ENCODE data around the gene KRT85.

KRT85 gene

DNA sequence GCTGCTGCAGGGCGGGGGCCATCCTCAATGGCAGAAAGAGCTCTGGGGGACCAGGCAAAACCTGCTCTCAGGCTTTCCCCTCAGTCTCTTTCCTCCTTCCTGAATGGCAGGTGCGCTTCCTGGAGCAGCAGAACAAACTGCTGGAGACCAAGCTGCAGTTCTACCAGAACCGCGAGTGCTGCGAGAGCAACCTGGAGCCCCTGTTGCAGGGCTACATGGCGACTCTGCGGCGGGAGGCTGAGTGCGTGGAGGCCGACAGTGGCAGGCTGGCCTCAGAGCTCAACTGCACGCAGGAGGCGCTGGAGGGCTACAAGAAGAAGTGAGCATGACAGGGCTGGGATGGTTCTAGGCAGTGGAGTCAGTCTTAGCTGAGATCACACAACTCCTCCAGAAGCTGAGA lies 23.2 kb downstream of the KRT85 start:
- Histone ChIP-seq H3K9ac (ENCODE audit: low read depth, low read length, poor library complexity, severe bottlenecking) (no peak overlapping the region), H3K27me3 (ENCODE audit: insufficient read depth, low read length, poor library complexity, severe bottlenecking) (no peaks in the 10 kb centered on the region), H3K79me2 (ENCODE audit: insufficient read depth, low read length) (no peaks in the 10 kb centered on the region), H3K4me2 (ENCODE audit: low read depth, low read length, poor library complexity, severe bottlenecking) (no peak overlapping the region), H2AFZ (ENCODE audit: low read length) (no peak overlapping the region), H3F3A (ENCODE audit: low read depth) (no peaks in the 10 kb centered on the region), H3K36me3 (ENCODE audit: insufficient read depth, low read length) (no peaks in the 10 kb centered on the region), H3K4me3 (ENCODE audit: low read length, poor library complexity, severe bottlenecking) (no peak overlapping the region), H3K9me2 (replicated peaks; ENCODE audit: low read depth, low read length) (no peaks in the 10 kb centered on the region), H3K4me1 (ENCODE audit: insufficient read depth, low read length, poor library complexity, severe bottlenecking) (peaks cover 18% of the 10 kb centered on the region), H3K9me3 (ENCODE audit: insufficient read depth, low read depth, low read length) (no peaks in the 10 kb centered on the region), H4K20me1 (ENCODE audit: insufficient read depth, low read length, poor library complexity, severe bottlenecking) (no peaks in the 10 kb centered on the region)
- TF ChIP-seq, protein P1, sequence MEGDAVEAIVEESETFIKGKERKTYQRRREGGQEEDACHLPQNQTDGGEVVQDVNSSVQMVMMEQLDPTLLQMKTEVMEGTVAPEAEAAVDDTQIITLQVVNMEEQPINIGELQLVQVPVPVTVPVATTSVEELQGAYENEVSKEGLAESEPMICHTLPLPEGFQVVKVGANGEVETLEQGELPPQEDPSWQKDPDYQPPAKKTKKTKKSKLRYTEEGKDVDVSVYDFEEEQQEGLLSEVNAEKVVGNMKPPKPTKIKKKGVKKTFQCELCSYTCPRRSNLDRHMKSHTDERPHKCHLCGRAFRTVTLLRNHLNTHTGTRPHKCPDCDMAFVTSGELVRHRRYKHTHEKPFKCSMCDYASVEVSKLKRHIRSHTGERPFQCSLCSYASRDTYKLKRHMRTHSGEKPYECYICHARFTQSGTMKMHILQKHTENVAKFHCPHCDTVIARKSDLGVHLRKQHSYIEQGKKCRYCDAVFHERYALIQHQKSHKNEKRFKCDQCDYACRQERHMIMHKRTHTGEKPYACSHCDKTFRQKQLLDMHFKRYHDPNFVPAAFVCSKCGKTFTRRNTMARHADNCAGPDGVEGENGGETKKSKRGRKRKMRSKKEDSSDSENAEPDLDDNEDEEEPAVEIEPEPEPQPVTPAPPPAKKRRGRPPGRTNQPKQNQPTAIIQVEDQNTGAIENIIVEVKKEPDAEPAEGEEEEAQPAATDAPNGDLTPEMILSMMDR (conservative IDR thresholded peaks at IDR 0.05; ENCODE audit: low read length), result no peak; the same call in 1 of the 2 replicates
- TF ChIP-seq EZH2phosphoT487 (IDR thresholded peaks at IDR 0.05; ENCODE audit: borderline replicate concordance), result no peak

DNA sequence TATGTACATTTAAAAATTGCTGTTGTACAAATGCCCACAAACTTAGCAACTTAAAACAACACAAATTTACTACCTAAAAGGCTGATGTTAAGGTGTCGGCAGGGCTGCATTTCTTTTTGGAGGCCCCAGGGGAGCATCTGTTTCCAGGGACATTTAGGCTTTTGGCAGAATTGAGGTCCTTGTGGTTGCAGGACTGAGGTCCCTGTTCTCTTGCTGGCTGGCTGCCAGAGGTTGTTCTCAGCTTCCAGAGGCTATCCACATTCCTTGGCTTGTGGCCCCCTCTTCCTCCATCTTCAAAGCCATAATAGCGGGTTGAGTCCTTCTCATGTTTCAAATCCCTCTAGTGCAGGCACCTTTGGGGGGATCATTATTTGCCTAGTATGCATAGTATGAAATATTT lies 23.7 kb downstream of the KRT85 start:
- H2AFZ ChIP-seq (ENCODE audit: low read length), result no peak overlapping the region
- no peaks in the 10 kb centered on the region for H3K27me3 ChIP-seq (ENCODE audit: insufficient read depth, low read length, poor library complexity, severe bottlenecking)
- H3K9me3 ChIP-seq (ENCODE audit: insufficient read depth, low read depth, low read length), result no peaks in the 10 kb centered on the region
- H3K9ac ChIP-seq (ENCODE audit: low read depth, low read length, poor library complexity, severe bottlenecking), result no peak overlapping the region
- H3K4me2 ChIP-seq (ENCODE audit: low read depth, low read length, poor library complexity, severe bottlenecking), result no peak overlapping the region
- H3K79me2 ChIP-seq (ENCODE audit: insufficient read depth, low read length), result no peaks in the 10 kb centered on the region
- no peaks in the 10 kb centered on the region for H4K20me1 ChIP-seq (ENCODE audit: insufficient read depth, low read length, poor library complexity, severe bottlenecking)
- no peaks in the 10 kb centered on the region for H3F3A ChIP-seq (ENCODE audit: low read depth)
- no peaks in the 10 kb centered on the region for H3K36me3 ChIP-seq (ENCODE audit: insufficient read depth, low read length)
- H3K4me1 ChIP-seq (ENCODE audit: insufficient read depth, low read length, poor library complexity, severe bottlenecking), result peaks cover 14% of the 10 kb centered on the region
- TF ChIP-seq, protein P1 (conservative IDR thresholded peaks at IDR 0.05; ENCODE audit: low read length), result no peak
- TF ChIP-seq EZH2phosphoT487 (IDR thresholded peaks at IDR 0.05; ENCODE audit: borderline replicate concordance), result no peak
- no peaks in the 10 kb centered on the region for H3K9me2 ChIP-seq (replicated peaks; ENCODE audit: low read depth, low read length)
- no peak overlapping the region for H3K4me3 ChIP-seq (ENCODE audit: low read length, poor library complexity, severe bottlenecking)

DNA sequence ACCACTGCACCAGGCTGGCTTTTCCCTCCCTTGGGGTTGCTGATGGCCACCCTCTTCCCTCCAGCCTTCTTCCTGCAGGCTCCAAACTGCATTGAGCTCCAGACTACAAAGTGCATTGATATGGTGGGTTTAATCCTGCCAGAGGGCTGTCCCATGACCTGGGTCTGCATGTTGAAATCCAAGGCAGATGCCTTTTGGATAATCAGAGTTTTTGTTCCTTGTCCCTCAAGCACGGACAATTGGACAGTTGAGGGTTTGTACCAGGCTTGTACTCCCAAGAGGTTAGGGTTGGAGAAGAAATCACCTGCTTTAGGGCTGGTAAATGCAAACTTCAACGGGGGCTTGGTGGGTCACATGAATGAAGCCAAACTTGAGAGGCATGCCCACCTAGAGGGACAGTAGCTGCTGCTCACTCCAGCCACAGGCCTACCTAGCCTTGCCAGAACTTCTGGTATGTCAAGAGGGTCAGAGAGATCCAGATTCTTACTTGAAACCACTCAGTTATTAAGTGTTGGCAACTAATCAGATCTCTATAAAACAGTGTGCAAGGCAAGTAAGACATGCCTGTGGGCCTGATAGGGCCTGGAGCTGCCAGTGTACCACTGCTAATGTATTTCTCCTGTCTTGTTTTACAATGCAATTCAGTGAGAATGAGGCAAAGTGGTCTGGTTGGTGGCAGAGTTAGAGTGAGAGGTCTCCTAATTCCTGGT lies 24.3 kb downstream of the KRT85 start:
- Histone ChIP-seq H3K79me2 (ENCODE audit: insufficient read depth, low read length) (no peaks in the 10 kb centered on the region), H3K9me2 (replicated peaks; ENCODE audit: low read depth, low read length) (no peaks in the 10 kb centered on the region), H3F3A (ENCODE audit: low read depth) (no peaks in the 10 kb centered on the region), H3K4me1 (ENCODE audit: insufficient read depth, low read length, poor library complexity, severe bottlenecking) (peaks cover 14% of the 10 kb centered on the region), H3K27me3 (ENCODE audit: insufficient read depth, low read length, poor library complexity, severe bottlenecking) (no peaks in the 10 kb centered on the region), H3K9ac (ENCODE audit: low read depth, low read length, poor library complexity, severe bottlenecking) (no peak overlapping the region), H3K4me3 (ENCODE audit: low read length, poor library complexity, severe bottlenecking) (no peak overlapping the region), H4K20me1 (ENCODE audit: insufficient read depth, low read length, poor library complexity, severe bottlenecking) (no peaks in the 10 kb centered on the region), H3K9me3 (ENCODE audit: insufficient read depth, low read depth, low read length) (no peaks in the 10 kb centered on the region), H3K4me2 (ENCODE audit: low read depth, low read length, poor library complexity, severe bottlenecking) (no peak overlapping the region), H3K36me3 (ENCODE audit: insufficient read depth, low read length) (no peaks in the 10 kb centered on the region), H2AFZ (ENCODE audit: low read length) (no peak overlapping the region)
- TF ChIP-seq EZH2phosphoT487 (IDR thresholded peaks at IDR 0.05; ENCODE audit: borderline replicate concordance), result no peak
- TF ChIP-seq, protein P1 (conservative IDR thresholded peaks at IDR 0.05; ENCODE audit: low read length), result no peak
